GM18870 (cell line): ENCODE results near the gene RNU7-1.
A peak's percentile ranks its signal among the peaks of the same experiment; 100 is the strongest.
"Not testable (repeated sequence)": the region's sequence is repeated elsewhere in the genome, so short reads cannot be mapped to it uniquely, and the experiment has no call there.

Source experiments
- ATAC-seq: cut with Tn5 transposase; IDR thresholded peaks from one replicate; pipeline ENCODE4 v1.9.1; 2021; ENCODE audit warnings: moderate library complexity; ENCODE audit not compliant: unreplicated experiment

Gene RNU7-1

GRCh38 chr12:6943722-6944380 is at the start of gene RNU7-1, which contains the start of gene C12orf57:
Gene RNU7-1 (plus strand): TSS chr12:6943816.
Gene C12orf57 (plus strand): TSS chr12:6944022. CDS start chr12:6944122, 100 bp downstream.
- peak; percentile 39 for ATAC-seq

- no peak for ATAC-seq
Measured at GRCh38 chr12:6894321-6894720, 49.3 kb upstream of the RNU7-1 start.

DNA sequence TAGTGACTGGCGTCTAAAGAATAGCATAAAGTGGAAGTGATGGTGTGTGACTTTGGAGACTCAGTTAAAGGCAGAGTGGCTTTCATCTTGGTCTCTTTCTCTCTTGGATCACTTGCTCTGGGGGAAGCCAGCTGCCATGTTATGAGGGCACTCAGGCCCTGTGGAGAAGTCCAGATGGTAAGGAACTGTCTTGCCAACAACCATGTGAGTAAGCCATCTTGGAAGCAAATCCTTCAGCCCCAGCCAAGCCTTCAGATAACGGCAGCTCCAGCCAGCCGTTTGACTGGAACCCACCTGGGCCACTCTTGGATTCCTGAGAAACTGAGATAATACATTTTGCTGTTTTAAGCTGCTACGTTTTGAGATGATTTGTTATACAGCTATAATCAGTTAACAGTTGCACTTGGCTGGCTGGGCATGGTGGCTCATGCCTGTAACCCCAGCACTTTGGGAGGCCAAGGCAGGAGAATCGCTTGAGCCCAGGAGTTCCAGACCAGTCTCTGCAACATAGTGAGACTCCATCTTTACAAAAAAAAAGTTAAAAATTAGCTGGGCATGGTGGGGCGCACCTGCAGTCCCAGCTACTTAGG is 46.7 kb upstream of the RNU7-1 start:
- ATAC-seq, result no peak

DNA sequence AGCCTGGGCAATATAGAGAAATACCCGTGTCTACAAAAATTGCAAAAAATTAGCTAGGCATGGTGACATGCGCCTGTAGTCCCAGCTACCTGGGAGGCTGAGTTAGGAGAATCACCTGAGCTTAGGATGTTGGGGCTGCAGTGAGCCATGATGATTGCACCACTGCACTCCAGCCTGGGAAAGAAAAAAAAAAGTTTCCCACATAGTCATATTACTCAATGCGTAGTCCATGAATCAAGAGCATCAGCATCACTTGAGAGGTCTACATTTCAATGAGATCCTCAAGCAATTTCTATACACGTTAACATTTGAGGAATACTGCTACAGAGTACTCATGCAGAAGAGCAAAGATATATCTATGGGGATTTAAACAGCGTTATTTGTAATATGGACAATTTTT is 44.2 kb upstream of the RNU7-1 start:
- ATAC-seq, result no peak

- ATAC-seq, result no peak
Measured at GRCh38 chr12:6899837-6900519, 43.6 kb upstream of the RNU7-1 start.

- ATAC-seq, result no peak
Measured at GRCh38 chr12:6902448-6902847, 41.2 kb upstream of the RNU7-1 start.

GRCh38 chr12:6903722-6904121 is 39.9 kb upstream of the RNU7-1 start:
- no peak for ATAC-seq

- ATAC-seq, result peak; percentile 82
Measured at GRCh38 chr12:6904280-6905276, 39.0 kb upstream of the RNU7-1 start, which contains the start of gene LRRC23. Gene LRRC23 (plus strand): TSS chr12:6904822. CDS start chr12:6905634, 812 bp downstream.

DNA sequence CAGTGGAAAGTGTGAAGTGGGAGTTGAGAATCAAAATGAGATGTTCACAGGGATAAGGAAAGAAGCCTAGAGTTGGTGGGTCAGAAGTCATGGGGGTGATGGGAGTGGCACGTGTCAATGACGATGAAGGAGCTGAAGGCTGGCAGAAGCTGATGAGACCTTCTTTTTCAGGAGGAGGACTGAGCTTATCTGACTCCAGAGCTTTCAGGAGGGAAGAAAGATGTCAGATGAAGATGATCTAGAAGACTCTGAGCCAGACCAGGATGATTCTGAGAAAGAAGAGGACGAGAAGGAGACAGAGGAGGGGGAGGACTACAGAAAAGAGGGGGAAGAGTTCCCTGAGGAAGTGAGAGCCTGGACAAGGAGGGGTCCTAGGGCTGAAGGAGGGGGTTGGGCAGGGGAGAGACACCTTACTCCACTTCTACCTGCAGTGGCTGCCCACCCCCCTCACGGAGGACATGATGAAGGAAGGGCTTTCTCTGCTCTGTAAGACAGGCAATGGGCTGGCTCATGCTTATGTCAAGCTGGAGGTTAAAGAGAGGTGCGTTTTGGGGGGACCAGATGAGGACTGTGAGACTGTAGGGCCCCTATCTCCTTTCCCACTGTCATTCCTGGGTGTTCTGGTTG is 38.1 kb upstream of the RNU7-1 start:
- ATAC-seq, result no peak

- ATAC-seq, result not testable (repeated sequence)
Measured at GRCh38 chr12:6908141-6908540, 35.5 kb upstream of the RNU7-1 start.

DNA sequence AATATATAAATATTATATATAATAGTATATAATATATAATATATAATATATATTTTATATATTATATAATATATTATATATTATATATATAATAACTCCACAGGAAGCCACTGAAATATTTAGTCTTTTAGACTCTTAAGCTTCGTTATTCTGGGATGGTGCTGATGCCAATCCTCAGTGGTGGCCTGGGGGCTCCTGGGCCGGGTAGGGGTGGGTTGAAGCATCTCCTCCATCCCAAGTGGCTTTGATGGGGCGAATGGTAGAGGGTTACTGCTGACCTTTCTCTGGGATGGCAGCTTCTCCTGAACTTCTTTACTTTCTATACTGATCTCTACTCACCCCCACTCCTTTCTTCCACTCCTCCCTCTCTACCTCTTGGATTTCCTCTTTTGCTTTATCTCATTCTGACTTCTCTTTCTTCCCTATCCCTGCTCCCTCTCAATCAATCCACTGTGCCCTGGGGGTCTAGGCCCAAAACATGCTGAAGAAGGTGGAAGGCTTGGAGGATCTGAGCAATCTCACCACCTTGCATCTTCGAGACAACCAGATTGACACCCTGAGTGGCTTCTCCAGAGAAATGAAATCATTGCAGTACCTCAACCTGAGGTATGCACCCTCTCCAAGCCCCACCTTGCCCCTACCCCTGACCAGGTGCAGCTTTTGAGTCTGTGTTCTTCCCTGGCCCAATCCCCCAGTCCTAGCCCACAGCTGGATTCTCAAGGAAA is 34.0 kb upstream of the RNU7-1 start:
- no peak for ATAC-seq

DNA sequence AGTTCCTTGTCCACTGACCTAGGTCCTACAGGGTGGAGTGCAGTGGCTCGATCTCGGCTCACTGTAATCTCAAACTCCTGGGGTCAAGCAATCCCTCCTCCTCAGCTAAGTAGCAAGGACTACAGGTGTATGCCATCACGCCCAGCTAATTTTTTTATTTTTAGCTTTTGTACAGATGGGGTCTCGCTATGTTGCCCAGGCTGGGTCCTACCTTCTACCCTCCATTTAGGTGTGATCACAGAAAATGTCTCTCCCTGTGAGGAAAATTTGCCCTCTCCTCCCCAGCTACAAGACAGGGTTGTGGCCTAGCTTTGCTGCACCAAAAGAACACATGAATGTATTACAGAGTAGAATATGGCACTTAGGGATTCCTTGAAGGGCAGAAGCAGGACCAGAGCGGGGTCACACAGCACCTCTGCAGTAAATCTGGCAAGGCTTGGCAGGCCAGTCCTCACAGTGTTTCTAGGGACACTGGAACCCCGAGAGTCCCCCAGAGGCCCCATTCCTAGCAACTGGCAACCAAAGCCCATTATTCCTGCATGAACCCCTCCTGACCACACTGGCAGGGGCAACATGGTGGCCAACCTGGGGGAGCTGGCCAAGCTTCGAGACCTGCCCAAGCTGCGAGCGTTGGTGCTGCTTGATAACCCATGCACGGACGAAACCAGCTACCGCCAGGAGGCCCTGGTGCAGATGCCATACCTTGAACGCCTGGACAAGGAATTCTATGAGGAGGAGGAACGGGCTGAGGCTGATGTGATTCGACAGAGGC is 31.3 kb upstream of the RNU7-1 start:
- ATAC-seq, result no peak

- no peak for ATAC-seq
Measured at GRCh38 chr12:6914246-6914946, 29.2 kb upstream of the RNU7-1 start, which contains the start of gene ENO2. Gene ENO2 (plus strand): TSS chr12:6914580. CDS start chr12:6915833, 1,253 bp downstream.

DNA sequence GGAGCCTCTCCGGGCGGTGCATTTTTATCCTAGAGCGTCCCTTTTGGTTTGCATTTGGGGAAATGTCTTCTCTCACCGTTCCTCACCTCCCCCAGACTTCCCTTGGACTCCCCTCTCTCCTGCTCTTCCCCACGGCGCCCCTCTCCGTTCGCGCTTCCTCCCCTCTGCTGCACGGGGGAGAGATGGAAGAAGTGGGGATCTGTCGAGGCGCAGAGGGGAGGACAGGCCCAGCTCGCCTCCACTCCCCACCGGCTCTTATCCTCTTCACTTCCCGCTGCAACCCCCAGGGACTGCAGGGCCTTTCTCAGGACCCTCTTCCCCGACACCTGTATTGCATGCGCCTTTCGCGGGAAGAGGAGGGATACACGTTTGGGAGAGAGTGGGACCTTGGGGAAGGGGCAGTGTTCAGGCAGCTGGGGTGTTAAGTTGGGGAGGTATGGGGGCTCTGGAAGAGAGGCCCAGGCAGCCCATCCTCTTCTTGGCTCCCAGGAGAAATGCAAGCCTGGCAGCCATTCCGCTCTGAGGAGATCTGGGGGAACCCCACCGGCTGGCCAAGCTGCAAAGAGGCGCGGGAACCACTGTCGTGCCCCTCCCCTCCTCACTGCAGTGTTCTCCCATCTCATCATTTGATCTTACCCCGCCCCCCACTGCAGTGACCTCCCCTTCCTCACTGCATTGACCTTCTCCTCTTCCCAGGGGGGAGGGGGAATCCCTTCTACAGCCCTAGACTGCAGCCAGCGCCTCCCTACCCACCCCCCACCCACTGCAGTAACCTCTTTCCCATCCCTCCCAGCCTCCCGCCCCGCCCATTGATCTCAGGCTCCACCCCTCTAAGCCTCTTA is 28.4 kb upstream of the RNU7-1 start:
- ATAC-seq, result no peak

GRCh38 chr12:6915789-6916285 is 27.8 kb upstream of the RNU7-1 start:
- ATAC-seq, result no peak

GRCh38 chr12:6916426-6917200 is 27.0 kb upstream of the RNU7-1 start:
- ATAC-seq, result no peak
